ENCODE results near the gene ARSD. TPM values are rescaled to one million over a fixed set of nuclear protein-coding genes. Genes with fewer than 3 reads are reported as not detected.

ARSD gene
- polyA plus RNA-seq, 3 donors, result 19.2 to 28.6 (median 19.7) TPM

GRCh38 chrX:2958199-2958598, 29.1 kb upstream of the ARSD start:
- Histone ChIP-seq H3K27me3 (ENCODE audit: control insufficient read depth in 2 of 2, insufficient read depth in 2 of 2, low read length in 2 of 2) (no peaks in the 10 kb centered on the region), H3K36me3 (replicated peaks in 1 of 2; ENCODE audit: control insufficient read depth in 1 of 2, insufficient read depth in 2 of 2, low read length in 2 of 2) (no peaks in the 10 kb centered on the region), H3K9me3 (replicated peaks in 1 of 2; ENCODE audit: control insufficient read depth in 1 of 2, insufficient read depth in 1 of 2, low read length in 2 of 2) (no peaks in the 10 kb centered on the region), H4K20me1 (ENCODE audit: insufficient read depth, low read length) (no peaks in the 10 kb centered on the region), H3K27ac (ENCODE audit: low read depth in 1 of 2, low read length in 2 of 2) (no peak overlapping the region), H3K4me1 (ENCODE audit: control insufficient read depth in 1 of 2, insufficient read depth in 2 of 2, low read length in 2 of 2) (no peaks in the 10 kb centered on the region), H3K4me3 (replicated peaks in 1 of 3; ENCODE audit: low read depth in 2 of 3, low read length in 3 of 3) (no peak overlapping the region), H3K9ac (ENCODE audit: insufficient read depth, low read length, poor library complexity, severe bottlenecking) (no peak overlapping the region), H2AFZ (ENCODE audit: insufficient read depth, low read depth, low read length, poor library complexity, severe bottlenecking) (no peak overlapping the region), H3K4me2 (replicated peaks; ENCODE audit: extremely low read depth, low read length, poor library complexity, severe bottlenecking) (no peak overlapping the region), H3K79me2 (ENCODE audit: insufficient read depth, low read length) (no peaks in the 10 kb centered on the region)
- no peak overlapping the region for H3K4me3 Mint-ChIP-seq
- intact Hi-C loops (cut with micrococcal nuclease), result no loop called here
- no peaks in the 10 kb centered on the region for H3K36me3 Mint-ChIP-seq
- no peak overlapping the region for H3K27ac Mint-ChIP-seq
- H3K27me3 Mint-ChIP-seq (ENCODE audit: low read depth in 3 of 3), result peaks cover 3 to 24% (median 5%) of the 10 kb centered on the region in 3 donors
- DNase-seq, result no peak
- no CpG with 5 or more reads among the region's 9 CpGs for WGBS (ENCODE audit: insufficient coverage)
- H3K9me3 Mint-ChIP-seq, result no peaks in the 10 kb centered on the region
- no peaks in the 10 kb centered on the region for H3K4me1 Mint-ChIP-seq
- no peak for TF ChIP-seq CTCF (IDR thresholded peaks at IDR 0.05)

GRCh38 chrX:2955838-2956237, 26.7 kb upstream of the ARSD start:
- H3K36me3 Mint-ChIP-seq, result no peaks in the 10 kb centered on the region
- no peak for DNase-seq
- WGBS (ENCODE audit: insufficient coverage), result 100% methylated on average over 1 of the region's 4 CpGs

More at GRCh38 chrX:2955838-2956237, 26.7 kb upstream of the ARSD start:
- TF ChIP-seq CTCF (IDR thresholded peaks at IDR 0.05), result no peak
- H3K27me3 ChIP-seq (ENCODE audit: control insufficient read depth in 2 of 2, insufficient read depth in 2 of 2, low read length in 2 of 2), result no peaks in the 10 kb centered on the region
- H4K20me1 ChIP-seq (ENCODE audit: insufficient read depth, low read length), result no peaks in the 10 kb centered on the region
- H3K4me1 Mint-ChIP-seq, result no peaks in the 10 kb centered on the region
- H3K9me3 ChIP-seq (replicated peaks in 1 of 2; ENCODE audit: control insufficient read depth in 1 of 2, insufficient read depth in 1 of 2, low read length in 2 of 2), result no peaks in the 10 kb centered on the region
- H3K9me3 Mint-ChIP-seq, result no peaks in the 10 kb centered on the region
- peak overlapping the region in 1 of 7 donors; percentile 63 for H3K27ac Mint-ChIP-seq
- H3K9ac ChIP-seq (ENCODE audit: insufficient read depth, low read length, poor library complexity, severe bottlenecking), result no peak overlapping the region
- no peak overlapping the region for H3K4me3 ChIP-seq (replicated peaks in 1 of 3; ENCODE audit: low read depth in 2 of 3, low read length in 3 of 3)
- H3K4me3 Mint-ChIP-seq, result no peak overlapping the region
- peaks cover 3 to 17% (median 4%) of the 10 kb centered on the region in 3 donors for H3K27me3 Mint-ChIP-seq (ENCODE audit: low read depth in 3 of 3)
- H2AFZ ChIP-seq (ENCODE audit: insufficient read depth, low read depth, low read length, poor library complexity, severe bottlenecking), result no peak overlapping the region
- H3K4me1 ChIP-seq (ENCODE audit: control insufficient read depth in 1 of 2, insufficient read depth in 2 of 2, low read length in 2 of 2), result no peaks in the 10 kb centered on the region
- intact Hi-C loops (cut with micrococcal nuclease), result no loop called here
- H3K79me2 ChIP-seq (ENCODE audit: insufficient read depth, low read length), result no peaks in the 10 kb centered on the region
- H3K4me2 ChIP-seq (replicated peaks; ENCODE audit: extremely low read depth, low read length, poor library complexity, severe bottlenecking), result no peak overlapping the region
- H3K36me3 ChIP-seq (replicated peaks in 1 of 2; ENCODE audit: control insufficient read depth in 1 of 2, insufficient read depth in 2 of 2, low read length in 2 of 2), result no peaks in the 10 kb centered on the region
- H3K27ac ChIP-seq (ENCODE audit: low read depth in 1 of 2, low read length in 2 of 2), result no peak overlapping the region
